GM18517 (cell line): Measurements from ENCODE around the gene CCL13.
"Not testable (repeated sequence)": the region's sequence is repeated elsewhere in the genome, so short reads cannot be mapped to it uniquely, and the experiment has no call there.

Experiments used
- ATAC-seq: cut with Tn5 transposase; IDR thresholded peaks from one replicate; pipeline ENCODE4 v1.9.1; 2021; ENCODE audit warnings: mild to moderate bottlenecking, moderate library complexity; ENCODE audit not compliant: unreplicated experiment

CCL13 gene

DNA sequence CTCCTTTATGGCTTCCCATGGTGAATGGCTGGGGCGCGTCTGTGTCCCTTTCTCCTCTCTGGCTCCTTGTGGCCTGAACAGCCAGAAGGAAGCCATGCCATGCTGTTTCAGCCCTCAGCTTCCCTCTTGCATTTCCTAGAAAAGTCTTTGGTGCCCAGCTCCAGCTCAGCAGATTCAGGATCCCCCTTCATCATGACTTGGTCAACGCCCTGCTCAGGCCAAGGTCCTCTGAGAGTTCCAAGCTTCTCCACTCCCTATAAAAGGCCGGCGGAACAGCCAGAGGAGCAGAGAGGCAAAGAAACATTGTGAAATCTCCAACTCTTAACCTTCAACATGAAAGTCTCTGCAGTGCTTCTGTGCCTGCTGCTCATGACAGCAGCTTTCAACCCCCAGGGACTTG, at the start of gene CCL13:
CCL13 (plus strand) TSS at position 287 of the 400 bp plus-strand sequence; CDS start at position 334, 47 bp downstream.
- no peak for ATAC-seq

DNA sequence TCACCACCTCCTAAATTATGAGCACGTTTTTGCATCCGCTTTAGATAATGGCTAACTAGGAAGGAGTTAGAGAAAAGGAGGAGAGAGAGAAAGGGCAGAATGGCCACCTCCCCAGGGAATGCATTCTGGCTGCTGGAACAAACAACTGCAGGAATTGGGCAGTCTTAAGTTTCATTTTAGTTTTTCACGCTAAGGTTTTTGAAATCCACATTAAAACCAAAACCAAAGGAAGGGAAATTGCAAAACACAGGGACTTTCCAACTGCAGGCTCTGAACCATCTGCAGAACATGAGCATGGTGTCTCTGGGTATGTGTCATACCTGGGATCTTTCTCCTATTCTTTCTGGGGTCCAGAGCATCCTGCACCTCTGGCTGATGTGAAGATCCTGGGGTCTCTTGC, 49.2 kb upstream of the CCL13 start:
- ATAC-seq, result no peak

DNA sequence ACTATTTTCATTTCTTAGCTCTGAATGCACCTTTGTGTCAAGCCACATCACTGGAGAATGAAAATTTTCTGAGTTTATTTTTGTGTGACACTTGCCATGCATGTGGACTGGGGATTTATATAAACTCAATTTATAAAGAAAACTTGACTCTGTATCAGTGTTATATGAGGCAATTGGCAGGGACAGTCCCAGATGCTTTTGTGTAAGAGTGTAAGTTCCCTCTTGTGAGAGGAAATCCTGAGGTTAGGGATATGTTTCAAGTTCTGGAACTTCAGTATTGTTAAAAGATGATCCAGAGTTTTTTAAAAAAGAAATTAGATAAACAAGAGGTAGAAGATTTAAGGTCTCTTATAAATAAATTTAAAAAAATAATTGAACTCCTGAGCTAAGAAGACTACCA, 47.9 kb upstream of the CCL13 start:
- ATAC-seq, result no peak

DNA sequence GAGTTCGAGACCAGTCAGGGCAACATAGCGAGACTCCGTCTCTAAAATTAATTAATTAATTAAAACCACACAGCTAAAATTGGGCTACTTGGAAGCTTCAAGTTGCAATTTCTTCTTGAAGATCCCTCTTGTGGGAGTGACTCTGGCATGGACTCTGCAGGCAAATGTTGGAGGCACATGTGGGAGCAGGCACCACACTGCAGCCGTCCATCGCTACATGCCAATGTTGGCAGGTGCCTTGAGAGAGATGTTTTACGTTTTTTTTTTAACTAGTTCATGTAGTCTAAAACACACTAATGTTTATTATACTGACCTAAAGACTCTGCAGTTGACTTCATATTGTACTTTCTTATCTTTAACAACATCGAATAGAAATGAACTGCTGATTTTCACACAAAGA, 45.0 kb upstream of the CCL13 start:
- ATAC-seq, result no peak

DNA sequence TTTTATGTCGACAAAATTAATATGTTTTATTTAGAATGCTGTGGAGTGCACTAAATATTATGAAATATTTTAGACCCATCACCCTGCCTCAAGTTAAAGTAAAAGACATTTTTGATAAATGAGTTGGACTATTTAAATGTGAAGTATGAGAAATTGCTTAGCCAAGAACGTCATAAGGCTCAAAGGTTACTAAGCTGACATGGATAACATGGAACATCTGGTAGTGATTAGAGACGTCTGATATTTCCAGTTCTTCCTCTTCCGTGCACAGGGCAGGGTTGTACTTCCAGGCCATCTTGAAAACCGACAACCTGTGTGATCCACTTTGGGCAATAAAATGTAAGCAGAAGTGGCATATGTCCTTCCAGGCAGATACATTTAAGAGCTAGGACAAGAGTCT, 44.2 kb upstream of the CCL13 start:
- no peak for ATAC-seq

DNA sequence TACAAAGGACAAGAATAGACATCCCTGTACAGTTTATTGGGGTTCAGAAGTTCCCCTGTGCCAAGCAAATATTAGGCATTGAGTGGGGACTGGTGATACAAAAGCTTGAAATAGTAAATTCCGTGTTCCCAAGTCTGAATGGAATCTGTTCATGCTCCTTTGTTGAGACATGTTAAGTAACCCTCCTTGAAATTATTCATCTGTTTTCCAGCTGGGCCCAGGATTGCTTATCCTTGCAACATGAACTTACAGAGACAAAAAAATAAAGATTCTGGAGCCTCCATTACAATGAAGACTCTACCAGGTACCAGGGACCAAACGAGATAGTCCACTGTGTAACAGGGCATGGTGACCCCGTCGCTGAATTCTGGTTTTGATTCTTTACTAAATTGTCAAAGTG, 43.1 kb upstream of the CCL13 start:
- ATAC-seq, result no peak

DNA sequence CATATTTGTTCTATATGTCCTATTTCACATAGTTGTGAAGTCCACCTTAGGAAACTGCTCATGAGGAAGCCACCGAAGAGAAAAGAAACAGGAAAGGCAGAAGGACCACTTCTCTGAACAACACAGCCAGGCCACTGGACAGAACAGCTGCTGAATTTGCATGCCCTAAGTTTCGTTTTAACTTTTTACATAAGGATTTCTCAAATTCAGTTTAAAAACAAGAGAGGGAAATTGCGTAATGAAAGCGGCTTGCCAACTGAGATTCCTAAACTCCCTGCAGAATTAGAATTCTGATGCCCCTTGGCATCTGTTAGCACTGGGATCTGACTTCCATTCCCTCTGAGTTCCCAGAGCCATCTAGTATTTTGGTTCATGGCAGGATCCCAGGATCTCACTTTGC, 42.0 kb upstream of the CCL13 start:
- ATAC-seq, result no peak

DNA sequence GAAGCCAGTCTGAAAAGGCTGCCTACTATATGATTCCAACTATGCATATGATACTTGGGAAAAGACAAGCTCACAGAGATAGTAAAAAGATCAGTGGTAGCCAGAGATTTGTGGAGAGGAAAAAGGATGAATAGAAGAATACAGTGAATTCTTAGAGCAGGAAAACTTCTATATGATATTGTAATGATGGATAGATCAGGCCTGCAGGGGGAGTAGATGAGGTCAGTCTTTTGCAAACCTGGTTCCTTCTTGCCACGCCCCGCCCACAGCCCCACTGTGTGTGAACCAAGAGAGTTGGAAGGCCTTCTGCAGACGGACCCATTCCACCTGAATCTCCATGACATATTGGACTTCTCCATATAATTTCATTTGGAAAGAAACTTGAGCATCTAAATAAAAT, 37.8 kb upstream of the CCL13 start:
- ATAC-seq, result no peak

DNA sequence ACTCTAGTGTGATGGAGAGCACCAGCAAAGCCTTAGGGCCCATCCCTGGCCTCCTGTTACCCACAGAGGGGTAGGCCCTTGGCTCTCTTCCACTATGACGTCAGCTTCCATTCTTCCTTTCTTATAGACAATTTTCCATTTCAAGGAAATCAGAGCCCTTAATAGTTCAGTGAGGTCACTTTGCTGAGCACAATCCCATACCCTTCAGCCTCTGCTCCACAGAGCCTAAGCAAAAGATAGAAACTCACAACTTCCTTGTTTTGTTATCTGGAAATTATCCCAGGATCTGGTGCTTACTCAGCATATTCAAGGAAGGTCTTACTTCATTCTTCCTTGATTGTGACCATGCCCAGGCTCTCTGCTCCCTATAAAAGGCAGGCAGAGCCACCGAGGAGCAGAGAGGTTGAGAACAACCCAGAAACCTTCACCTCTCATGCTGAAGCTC, 37.2 kb upstream of the CCL13 start, which contains the start of gene CCL8:
CCL8 (plus strand) TSS at position 397 of the 445 bp plus-strand sequence. CDS start 67 bp downstream, outside the sequence.
- ATAC-seq, result no peak

DNA sequence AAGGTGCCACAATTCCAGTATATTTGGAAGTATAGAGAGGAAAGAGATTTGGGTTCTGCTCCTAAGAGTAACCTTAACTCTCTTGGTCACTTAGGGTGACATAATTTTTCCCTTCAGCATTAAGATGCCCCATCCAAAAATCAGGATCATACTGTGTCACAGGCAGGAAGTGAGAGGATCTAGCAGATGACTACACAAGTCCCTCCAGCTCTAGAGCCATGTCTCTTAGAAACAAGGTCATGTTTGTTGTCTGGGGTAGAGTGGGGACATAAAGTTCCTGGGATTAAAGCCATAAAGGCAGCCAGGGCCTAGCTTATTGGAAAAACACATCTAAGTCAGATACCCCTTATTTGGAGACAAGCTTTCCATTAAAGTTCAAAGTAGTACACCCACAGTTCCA, 34.3 kb upstream of the CCL13 start:
- no peak for ATAC-seq

DNA sequence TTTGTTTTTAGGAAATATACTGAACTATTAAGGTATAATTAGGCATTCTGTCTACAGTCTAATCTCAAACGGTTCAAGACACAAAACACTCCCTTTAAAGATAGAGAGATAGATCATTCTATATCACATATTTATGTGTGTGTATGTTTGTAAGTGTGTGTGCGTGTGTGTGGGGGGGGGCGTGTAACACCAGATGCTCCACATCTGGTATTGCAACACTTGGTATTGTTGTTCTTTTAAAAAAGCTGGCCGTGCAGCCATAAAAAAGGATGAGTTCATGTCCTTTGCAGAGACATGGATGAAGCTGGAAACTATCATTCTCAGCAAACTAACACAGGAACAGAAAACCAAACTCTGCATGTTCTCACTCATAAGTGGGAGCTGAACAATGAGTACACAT, 28.7 kb upstream of the CCL13 start:
- not testable (repeated sequence) for ATAC-seq

DNA sequence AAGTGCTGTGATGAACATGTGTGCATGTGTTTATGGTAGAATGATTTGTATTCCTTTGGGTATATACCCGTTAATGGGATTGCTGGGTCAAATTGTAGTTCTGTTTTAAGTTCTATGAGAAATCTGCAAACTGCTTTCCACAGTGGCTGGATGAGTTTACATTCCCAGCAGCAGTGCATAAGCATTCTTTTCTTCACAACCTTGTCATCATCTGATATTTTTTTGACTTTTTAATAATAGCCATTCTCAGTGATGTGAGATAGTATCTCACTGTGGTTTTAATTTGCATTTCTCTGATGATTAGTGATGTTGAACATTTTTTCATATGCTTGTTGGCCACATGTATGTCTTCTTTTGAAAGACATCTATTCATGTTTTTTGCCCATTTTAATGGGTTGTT, 18.6 kb upstream of the CCL13 start:
- no peak for ATAC-seq

DNA sequence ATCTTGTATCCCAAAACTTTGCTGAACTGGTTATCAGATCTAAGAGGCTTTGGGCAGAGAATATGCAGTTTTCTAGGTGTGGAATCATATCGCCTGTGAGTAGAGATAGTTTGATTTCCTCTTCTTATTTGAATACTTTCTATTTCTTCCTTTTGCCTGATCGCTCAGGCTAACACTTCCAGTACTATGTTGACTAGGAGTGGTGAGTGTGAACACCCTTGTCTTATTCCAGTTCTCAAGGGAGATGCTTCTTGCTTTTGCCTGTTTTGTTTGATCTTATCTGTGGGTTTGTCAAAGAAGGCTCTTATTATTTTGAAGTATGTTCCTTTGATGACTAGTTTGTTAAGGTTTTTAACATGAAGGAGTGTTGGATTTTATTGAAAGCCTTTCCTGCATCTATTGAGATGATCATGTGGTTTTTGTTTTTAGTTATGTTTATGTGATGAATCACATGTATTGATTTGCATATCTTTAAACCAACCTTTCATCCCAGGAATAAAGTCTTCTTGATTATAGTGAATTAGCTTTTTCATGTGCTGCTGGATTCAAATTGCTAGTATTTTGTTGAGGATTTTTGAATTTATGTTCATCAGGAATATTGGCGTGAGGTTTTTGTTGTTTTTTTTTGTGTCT, 17.0 kb upstream of the CCL13 start:
- ATAC-seq, result no peak

DNA sequence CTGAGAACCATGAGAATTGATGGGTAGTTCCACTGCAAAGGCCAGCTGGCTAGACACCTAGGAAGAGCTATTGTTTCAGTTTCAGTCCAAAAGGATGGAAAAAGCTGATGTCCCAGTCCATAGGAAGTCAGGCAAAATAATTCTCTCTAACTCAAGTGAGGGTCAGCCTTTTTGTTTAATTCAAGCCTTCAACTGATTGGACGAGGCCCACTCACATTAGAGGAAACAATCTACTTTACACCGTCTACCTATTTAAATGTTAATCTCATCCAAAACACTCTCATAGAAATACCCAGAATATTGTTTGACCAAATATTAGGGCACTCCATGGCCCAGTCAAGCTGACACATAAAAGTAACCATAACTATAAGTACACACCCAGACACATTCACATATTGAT, 14.4 kb upstream of the CCL13 start:
- no peak for ATAC-seq

DNA sequence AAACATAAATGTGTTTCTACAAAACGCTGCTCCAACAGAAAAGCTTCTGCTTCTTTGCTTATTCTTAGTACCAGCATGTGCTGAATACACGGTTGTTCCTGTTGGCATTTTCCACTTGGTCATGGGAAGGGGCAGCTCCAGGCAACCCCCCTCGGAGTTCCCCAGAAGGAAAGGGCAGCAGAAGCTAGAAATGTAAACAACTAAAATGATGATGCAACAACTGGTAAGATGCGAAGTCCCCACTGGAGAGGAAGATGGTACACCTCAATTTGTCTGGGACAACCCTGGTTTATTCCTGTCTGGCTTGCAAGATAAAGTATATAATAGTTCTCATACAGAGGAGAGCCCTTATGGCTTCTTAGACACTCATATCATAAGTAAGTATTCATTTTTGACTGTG, 9.2 kb upstream of the CCL13 start:
- no peak for ATAC-seq

DNA sequence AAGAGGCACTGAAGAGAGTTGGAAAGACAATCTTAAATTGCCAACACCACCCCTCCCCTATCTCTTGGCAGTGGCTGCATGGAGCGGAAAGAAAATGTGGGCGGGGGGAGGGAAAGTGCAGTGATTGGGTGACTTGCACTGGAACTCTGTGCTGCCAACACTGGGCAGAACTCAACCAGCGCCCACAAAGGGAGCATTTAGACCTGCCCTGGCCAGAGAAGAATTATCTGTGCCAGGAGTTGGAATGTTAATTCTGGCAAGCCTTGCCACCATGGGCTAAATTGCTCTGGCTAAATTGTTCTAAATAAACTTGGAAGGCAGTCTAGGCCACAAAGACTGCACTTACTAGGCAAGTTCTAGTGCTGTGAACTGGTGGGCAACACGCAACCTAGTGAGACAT, 6.5 kb upstream of the CCL13 start:
- no peak for ATAC-seq

DNA sequence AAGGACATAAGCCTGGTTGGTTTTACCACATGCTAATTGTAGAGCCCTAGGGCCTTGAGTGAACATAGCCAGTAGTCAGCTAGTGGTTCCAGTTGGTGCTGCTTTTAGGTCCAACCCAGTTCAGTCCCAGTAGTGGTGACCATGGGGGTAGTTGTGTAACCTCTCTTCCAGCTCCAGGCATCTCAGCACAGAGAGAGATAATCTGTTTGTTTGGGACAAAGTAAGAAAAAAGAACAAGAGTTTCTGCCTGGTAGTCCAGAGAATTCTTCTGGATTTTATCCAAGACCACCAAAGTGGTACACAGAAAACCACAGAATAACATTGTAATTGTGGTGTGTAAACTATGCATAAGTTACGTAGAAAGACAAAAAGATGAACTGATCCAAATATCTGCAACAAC, 5.2 kb upstream of the CCL13 start:
- no peak for ATAC-seq

DNA sequence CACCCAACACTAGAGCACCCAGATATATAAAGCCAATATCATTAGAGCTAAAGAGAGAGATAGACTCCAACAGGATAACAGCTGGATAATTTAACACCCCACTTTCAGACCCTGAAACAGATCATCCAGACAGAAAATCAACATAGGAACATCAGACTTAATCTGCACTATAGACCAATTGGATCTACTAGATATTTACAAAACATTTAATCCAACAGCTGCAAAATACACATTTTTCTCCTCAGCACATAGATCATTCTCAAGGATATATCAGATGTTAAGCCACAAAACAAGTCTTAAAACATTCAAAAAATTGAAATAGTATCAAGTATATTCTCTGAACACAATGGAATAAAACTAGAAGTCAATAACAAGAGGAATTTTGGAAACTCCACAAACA, 4.1 kb upstream of the CCL13 start:
- no peak for ATAC-seq

DNA sequence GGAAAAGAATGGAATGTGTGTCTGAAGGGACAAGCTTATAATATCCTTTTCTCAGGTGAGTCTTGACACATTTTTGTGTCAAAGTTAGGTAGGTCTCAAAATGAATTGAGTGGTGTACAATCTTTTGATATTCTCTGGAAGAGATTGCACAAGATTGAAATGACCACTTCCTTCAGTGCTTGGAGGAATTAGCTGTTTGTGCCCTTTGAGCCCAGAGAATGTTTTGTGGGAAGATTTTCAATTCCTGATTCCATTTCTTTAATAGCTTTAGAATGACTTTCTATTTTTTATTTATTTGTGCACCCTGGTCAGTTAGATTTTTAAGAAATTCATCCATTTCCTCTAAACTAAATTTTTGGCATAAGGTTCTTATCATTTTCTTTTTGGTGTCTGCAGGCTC, 1.6 kb upstream of the CCL13 start:
- ATAC-seq, result no peak

DNA sequence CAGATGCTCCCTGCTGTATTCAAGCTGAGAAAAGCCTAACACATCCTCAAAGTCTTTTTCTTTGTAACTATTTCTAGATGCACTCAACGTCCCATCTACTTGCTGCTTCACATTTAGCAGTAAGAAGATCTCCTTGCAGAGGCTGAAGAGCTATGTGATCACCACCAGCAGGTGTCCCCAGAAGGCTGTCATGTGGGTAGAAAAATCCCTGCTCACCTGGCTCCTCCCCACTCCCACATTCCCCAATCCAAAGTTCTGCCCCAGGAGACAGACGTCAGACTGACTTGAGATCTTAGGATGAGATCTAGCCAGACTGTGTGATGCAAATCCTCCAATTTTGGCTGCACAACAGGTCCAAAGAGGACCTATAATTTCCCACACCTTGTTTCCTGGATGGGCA, 1.1 kb downstream of the CCL13 start:
- ATAC-seq, result no peak

DNA sequence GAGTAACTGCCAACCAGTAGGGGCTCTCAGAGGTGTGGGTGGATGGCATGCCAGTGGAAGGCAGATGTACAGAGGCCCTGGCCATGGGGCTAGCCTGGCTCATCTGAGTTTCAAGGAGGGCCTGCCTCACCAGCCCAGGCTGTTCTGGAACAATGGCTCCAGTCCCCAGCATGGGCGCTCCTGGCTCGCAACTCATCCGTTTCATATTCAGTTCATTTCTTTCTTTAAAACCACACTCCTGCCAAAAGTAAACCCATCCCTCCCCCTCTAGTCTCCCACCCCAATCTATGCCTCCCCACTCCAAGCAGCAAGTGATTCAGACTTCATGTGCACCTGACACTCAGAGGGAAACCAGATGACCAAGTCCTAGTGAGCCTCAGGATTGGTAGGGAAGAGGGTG, 2.4 kb downstream of the CCL13 start:
- ATAC-seq, result no peak

DNA sequence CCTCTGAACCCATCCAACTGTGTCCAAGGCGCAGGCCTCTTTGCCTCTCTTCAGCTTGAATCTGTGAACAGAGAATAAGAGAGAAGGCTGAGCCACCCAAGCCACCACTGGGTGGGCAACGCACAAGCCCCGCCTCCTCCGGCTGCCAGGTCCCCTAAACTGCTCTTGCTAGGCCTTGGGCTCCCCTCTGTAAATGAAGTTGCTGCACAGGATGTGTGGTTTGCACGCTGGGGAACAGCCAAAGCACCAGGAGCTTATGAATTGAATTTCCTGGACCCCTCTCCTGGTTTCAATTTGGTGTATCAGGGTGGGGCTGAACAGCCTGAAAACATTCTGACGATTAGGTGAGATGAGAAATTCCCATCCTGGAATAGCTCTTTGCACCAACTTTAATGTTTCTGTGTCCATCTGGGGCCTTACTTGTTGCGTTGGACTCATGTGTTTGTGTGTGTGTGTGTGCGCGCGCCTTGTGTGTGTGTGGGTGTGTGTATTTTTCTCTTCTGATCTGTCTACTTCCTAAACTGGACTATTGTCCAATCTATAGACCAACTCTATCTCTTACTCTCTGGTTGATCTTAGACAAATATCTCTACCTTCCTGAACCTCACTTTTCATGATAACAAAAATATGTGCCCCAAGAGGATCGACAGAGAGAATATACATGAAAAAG, 4.5 kb downstream of the CCL13 start:
- ATAC-seq, result no peak
